ENCODE measurements around the gene TRABD2B. TPM values are rescaled to one million over a fixed set of nuclear protein-coding genes. Genes with fewer than 3 reads are reported as not detected.
A peak's percentile ranks its signal among the peaks of the same experiment; 100 is the strongest.

Gene TRABD2B
- total RNA-seq, 1 experiment from 2014 or later: not detected

DNA sequence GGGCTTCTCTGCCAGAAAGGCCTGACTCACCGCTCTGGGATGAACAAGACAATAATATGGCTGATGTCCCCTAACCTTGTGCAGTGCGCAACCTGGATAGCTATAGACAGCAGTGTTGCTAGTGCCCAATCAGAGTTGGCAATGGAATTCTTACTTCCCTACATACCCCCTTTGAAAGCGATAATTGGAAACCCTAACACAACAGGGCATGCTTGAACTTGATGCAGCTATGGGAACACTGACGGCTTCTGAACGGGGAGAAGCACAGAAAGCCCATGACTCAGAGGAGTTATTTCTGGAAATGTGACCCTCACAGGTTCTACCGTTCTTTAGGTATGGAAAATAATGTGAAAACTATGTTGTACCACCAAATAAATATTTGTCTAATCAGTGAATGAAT lies 200.6 kb downstream of the TRABD2B start:
- no peak for DNase-seq (ENCODE audit: low read depth)

DNA sequence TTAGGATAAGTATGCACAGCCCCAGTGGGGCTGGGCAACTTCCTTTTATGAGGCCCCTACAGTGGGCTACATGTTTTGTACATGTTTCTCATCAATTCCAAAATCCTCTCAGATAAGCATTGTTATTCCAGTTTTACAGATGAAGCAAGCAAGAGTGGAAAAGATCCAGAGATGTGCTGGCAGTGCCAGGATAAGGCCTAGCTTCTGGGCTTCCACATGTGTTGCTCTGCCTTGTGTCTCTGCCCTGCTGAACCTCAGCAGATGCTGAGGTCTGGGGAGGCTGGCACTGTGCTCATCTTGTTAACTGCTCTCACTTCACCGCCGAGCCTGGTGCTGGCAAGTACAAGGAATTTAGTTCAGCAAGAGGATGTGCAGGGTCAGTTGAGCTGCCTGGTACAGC lies 202.1 kb downstream of the TRABD2B start:
- DNase-seq (ENCODE audit: low read depth): no peak

DNA sequence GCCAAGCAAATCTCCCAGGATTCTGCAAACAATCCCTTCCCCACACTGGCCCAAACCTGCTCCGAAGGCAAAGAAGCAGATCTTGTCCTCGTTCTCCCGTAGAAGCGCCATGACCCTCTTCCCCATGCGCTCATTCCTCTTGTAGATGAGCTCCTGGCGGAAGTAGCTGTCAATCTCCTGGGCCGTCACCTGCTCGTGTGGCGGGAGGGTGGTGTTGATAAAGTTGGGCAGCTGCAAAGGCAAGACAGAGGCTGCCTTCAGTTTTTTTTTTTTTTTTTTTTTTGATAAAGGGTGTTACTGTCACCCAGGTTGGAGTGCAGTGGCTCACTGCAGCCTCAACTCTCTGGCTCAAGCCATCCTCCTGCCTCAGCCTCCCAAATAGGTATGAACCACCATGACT lies 202.7 kb downstream of the TRABD2B start:
- no peak for DNase-seq (ENCODE audit: low read depth)

DNA sequence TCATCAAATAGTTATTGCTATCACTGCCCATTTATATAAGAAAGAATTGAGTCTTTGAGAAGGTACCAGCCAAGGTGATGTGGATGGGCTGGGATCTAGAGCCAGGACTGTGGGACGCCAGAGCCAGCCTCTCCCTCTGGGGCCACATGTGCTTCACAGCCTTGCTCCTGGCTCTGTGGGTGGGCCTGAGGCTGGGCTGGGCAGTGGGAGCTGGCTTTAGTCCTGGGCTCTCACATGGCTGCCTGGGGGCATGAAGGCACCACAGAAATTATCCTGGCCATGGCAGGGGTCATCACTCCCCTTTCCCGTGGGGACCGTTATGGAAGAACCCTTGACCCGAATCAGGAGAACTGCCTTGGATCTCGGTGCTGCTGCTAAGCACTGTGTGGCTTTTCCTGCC lies 203.1 kb downstream of the TRABD2B start:
- DNase-seq (ENCODE audit: low read depth): no peak

DNA sequence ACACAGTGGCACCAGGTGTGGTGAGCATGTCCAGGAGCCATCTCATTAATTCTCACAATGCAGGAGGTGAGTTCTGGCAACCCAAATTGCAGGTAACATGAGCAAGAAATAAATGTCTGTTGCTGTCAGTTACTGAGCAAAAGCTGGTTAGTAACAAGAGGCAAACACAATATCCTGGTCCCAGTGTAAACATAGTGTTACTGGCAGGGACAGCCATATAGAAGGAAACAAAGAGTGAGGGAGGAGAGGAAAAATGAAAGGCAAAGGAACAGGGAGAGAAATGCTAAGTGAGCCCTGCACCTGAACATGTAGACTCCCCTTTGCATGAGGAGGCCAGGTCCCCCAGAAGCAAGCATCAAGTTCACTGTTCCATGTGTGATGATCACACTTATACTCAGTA lies 203.6 kb downstream of the TRABD2B start:
- DNase-seq (ENCODE audit: low read depth): no peak

DNA sequence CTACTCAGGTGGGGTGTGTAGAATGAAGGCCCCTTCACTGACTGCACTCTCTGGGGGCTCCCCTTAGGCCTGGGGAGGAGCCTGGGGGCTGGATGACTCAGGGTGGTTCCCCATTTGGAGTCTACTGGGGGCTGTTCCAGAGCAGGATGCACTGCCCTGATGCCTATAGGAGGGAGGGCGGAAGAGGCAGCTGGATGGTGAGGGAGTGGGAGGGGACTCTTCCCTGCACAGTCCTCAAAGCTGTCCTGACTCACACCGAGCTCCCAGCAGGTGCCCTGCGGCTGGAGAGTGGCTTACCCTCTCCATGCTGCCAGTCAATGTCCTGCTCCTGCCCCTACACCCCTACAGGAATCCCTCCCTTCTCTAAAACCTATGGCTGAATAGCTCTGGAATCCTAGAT lies 204.4 kb downstream of the TRABD2B start:
- DNase-seq (ENCODE audit: low read depth): peak; percentile 5

DNA sequence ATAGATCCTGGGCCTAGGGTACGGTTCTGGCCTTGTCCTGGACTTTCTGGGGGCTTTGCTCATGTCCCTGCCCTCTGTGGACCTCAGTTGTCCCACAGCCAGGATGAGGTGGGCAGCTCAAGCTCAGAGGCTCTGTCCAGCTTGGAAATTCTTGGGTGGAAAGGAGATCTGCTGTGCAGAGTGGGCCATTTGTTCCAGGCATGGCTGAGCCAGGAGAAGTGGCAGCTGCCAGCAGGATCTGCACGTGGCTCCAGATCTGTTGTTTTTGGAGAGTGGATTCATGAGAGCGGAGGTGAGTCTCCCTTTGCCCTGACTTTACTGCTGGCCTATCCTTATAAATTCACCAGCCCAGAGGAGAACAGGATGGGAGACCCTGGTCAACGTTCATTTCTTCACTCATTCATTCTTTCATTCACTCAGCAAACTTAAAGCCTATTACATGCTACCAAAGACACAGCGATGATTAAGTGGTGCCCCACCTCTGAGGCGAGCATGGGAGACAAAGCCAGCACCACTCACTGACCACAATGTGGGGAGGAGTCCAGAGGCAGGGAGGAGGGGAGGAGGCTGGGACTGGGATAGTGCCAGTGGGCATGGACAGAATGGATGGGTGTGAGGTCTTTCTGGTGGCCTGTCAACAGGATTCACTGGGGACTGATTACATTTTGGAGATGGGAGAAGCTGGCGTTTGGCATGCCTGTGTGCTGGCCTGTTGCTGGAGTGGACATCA lies 205.1 kb downstream of the TRABD2B start:
- DNase-seq (ENCODE audit: low read depth): peak; percentile 14

DNA sequence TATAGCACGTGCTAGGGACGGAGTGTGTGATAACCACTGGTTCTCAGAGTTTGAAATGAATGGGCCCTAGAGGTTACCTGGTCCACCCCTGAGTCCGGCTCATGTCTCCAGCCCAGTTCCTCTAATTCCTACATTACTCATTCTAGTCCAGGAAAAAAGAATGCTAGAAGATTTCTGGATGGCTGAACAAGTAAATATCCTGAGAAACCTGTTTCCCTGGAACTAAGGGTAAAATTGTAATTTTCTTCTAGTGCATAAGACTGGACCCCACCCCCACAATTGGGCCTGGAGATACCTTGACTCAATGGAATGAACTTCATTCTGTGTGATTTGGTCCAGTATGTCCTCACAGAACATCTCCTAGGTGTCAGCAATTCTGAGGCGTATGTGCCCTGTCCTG lies 208.4 kb downstream of the TRABD2B start:
- DNase-seq (ENCODE audit: low read depth): no peak

DNA sequence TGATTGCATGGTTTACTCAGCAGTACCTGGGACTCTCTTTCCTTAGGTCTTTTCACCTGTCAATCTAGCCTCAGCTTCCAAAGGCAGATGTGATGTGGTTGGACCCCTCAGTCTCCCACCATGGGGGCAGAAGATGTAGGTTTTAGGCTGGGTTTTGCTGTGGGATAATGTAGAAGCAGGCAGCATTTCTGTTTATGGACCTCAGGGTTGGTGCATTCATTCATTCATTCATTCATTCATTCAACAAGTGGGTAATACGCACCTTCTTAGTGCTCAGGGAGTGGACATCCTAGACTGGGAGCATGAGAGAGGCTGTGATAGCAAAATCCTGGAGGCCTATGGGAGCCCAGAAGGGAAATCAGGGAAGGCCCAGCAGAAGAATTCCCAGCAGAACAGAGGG lies 209.6 kb downstream of the TRABD2B start:
- no peak for DNase-seq (ENCODE audit: low read depth)

DNA sequence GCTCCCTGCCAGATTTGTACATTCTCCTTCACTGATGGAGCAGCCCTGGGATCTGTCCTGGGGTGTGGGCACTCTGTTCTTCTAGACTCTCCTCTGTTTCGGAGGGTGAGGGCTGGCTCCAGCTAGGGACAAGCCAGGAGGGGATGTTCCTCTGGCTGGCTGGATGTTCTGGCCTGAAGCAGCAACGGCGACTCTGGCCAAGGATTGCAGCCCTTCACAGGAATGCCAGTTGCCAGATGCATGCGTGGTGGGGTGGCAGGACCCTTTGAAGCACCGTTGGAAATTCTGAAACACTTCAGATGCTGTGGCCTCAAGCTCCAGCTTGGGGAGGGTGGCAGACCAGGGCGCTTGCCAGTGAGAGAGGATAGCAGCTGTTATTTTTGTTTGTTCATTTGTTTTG lies 210.9 kb downstream of the TRABD2B start:
- no peak for DNase-seq (ENCODE audit: low read depth)

DNA sequence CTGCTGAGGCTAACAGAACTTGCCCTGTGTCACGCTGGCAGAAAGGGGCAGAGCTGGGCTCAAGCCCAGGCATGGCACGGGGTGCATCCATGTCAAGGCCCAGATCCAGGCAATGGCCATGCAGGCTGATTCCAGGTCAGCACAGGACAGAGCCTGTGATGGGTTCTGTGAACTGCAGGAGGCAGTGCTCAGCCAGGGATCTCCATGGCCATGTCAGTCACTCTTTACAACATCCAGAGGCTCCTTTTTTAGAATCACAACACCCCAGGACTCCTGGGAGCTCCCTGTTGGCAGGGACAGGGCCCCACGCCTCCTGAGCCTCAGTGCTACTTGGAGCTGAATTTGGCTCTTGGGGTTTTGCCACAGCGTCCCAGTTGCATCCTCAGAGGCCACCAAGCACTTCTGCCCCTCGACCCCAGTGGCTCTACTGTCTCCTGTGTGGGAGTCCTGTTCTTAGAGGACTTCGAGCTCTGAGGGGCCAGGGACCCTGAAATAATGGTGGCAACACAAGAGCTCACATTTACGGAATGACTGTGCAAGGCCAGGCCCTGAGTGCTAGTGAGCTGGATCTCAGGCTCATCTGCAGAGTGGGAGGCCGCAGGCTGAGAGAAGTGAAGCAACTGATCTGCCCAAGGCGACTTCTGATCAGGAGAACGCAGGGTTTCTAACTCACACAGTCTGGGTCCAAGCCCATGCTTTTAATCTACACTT lies 211.5 kb downstream of the TRABD2B start:
- DNase-seq (ENCODE audit: low read depth): no peak

DNA sequence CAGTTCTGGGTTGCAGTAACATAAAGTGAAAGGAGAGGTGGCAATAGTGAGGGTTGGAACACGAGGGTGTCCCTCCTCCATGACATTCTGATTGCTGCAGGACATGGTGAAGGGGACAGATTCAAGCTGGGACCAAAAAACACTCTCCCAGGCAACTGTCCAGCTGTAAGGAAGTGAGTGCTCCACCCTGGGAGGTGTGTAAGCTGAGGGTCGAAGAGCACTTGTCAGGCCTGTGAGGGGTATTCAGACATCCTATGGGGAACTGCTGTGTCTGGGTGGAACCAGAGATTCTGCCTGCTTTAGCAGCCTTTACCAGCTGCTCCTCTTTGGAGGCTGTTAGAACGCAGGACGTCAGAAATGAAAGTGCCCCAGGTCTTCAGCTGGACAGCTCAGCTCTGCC lies 212.1 kb downstream of the TRABD2B start:
- DNase-seq (ENCODE audit: low read depth): no peak

DNA sequence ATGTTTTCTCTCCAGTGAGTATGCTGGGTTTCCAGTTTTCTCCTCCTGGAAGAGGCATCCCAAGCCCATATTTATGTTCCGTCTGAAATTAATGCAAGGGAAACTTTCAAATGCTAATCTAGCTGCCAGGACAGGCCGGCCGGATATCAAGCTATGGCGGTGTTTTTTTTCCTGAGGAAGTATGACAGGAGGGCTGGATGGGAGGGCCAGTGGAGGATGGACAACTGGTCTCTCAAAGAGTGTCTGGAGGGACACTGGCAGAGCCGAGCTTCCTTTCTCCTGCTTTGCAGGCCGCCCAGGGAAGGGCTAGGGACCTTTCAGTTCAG lies 212.7 kb downstream of the TRABD2B start:
- DNase-seq (ENCODE audit: low read depth): no peak

DNA sequence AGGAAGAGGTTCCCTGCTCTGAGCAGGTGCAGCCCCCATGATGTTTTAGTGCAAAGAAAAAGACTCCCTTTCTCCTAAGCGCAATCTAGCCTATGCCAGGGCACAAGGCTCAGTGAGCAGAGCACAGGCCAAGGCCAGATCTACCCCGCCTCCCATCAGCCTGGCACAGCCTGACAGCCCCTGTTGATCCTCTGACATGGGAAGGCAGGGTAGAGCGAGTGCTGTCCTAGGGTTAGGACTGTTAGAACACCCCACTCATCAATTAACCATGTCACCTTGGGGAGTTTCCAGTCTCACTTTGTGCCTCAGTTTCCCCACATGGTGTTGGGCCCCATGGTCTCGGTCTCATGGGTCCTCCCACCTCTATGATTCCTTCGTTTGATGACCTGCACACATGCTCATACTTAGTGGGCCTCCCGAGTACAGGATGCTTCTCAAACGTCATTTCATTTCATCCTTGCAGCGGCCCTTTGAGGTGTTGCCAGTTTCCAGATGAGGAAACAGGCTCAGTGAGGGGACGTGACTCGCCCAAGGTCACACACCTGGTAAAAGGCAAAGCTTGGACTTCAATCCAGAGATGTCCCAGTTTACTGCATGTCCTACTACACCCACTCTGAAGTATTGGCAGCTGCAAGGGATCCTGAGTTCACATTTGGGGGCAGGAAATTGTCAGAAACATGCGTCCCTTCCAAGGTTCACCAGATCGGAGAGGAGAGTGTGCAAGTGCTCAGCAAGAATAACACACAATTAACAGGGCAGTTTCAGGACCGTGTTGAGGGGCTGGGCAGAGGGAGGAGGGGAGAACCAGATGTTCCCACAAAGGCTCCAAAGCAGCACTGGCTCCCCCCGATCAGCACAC lies 213.3 kb downstream of the TRABD2B start:
- no peak for DNase-seq (ENCODE audit: low read depth)

DNA sequence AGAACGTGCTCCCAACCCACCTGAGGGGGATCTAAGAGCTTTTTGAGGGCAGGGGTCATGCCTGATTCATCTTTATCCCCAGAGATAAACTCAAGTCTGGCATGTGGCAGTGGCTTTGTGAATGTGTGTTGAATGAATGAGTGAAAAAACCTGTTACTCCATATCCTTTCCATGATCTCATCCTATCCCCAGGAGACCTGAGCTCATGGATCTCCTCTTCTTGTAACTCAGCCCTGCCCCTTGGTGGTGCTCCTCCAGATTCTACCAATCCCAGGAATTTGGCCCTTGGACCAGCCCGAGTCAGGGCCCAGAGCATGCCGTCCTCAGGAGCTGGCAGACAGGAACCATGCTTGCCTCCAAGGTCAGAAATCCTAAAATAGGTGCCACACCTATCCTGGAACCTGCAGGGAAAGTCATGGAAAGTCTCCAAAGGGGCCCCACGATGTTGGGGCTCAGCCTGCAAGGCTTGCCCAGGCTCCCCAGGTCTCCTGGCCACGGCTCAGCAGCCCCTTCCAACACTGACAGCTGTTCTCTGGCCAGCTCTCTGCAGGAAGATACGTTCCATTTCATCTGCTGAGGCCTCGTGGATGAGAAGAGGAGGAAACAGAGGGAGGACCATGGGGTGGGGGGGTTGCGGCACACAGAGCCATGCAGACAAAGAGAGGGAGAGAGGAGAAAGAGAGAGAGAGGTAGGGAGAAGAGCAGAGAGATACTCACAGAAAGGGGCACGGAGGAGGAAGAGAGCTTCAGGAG lies 214.6 kb downstream of the TRABD2B start:
- DNase-seq (ENCODE audit: low read depth): no peak

DNA sequence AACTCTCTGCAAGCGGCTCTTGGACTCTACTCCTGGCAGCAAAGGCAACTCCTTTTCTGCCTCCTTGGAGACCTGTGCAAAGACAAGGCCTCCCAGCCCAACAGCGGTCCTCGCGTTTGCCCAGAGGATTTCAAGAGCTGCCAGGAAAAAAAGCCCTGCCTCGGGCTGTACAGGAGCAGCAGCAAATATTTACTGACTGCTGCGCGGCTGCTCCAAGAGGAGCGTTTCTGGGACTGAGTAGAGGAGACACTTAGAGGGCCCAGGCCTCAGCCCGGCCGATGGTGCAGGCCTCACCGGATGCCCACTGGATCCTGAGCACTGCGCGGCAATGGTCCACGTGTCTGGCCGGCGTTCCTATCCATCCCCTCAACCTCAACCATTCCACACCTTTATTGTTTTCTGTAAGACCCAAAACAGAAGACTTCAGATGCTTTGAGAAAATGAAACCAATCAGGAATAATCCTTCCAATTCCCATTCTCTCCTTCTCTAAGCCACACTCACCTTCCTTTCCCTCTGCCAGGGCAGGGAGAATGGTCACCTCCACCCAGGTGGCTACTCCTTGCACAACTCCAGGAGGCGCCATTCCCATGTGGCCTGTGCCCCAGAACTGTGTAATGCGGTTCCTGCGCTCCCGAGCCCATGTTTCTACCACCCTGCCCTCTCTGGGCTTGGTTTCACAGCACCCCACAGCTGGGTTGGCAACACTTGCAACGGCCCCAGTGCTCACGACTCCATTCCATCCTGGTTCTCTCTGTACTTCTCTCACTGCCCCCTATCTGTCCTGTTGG lies 215.8 kb downstream of the TRABD2B start:
- no peak for DNase-seq (ENCODE audit: low read depth)

DNA sequence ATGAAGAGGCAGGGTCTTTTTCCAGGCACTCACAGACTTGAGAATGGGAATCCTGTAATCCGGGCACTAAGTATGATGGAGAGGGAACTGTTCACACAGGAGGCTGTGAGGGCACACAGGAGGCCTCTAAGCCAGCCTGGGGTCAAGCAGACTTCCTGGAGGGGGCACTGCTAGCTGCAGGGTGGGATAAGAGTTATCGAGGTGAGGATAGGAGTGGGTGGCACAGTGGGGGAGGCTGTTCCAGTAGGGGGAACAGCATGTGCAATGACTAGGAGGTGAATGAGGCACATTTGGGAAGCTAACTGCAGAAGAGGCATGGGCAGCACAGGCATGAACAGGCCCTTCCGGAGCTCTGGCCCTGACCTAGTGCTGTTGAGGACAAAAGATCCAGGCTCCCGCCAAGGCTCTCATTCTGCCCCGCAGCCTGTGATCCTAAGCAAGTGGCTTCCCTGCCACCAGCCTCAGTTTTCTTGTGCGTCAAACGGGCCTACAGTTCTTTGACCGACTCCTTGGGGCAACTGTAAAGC lies 216.7 kb downstream of the TRABD2B start:
- no peak for DNase-seq (ENCODE audit: low read depth)

DNA sequence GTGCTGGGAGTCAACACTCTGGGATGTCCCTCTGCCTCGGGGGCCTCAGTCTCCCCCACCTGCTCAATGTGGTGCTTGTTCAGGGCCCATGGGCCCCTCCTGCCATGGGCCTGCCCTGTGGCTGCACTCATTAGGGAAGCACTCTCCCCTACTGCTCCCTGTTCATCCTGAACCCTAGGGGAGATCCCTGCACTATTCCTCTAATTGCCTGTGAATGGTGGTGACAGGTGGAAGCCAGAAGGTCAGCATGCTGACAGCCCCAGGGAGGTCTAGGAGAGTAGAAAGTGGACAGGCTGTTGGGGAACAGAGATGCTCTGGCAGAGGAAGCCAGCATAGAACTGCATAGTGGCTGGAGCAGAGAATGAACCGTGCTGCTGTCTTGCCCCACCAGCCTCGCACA lies 217.6 kb downstream of the TRABD2B start:
- DNase-seq (ENCODE audit: low read depth): no peak

DNA sequence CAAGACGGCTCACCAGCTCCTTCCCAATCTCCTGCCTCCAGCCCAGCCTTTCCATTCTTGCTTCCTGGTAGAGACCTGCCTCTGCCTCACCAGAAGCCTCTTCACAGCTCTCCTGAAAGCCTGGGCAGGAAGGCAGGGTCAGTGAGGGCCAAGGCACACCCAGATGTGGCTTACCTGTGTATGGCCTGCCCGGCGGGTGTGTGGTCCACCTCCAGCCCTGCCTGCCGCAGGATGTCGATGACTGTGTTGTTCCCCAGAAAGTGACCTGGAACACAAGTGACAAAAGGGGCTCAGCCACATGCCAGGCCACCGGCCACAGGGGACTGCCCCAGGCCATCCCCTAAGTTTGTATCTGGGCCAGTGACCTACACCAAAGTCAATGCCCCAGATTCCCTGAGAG lies 218.9 kb downstream of the TRABD2B start:
- DNase-seq (ENCODE audit: low read depth): no peak

DNA sequence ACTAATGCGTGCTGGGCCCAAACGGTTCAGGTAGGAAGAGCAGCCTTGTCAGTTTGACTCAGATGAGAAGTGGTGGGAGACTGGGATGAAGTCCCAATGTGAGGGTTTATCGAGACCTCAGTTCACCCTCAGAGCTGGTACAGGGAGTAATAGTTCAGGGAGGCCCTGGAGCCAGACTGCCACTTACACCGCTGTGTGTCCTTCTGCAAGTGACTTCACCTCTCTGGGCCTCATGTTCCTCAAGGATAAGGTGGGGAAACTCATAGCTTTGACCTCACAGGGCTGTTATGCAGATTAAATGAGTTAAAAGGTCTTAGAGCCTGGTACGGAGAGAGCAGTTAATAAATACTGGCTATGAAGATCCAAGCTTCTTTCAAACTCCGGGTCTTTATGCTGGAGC lies 219.9 kb downstream of the TRABD2B start:
- no peak for DNase-seq (ENCODE audit: low read depth)

DNA sequence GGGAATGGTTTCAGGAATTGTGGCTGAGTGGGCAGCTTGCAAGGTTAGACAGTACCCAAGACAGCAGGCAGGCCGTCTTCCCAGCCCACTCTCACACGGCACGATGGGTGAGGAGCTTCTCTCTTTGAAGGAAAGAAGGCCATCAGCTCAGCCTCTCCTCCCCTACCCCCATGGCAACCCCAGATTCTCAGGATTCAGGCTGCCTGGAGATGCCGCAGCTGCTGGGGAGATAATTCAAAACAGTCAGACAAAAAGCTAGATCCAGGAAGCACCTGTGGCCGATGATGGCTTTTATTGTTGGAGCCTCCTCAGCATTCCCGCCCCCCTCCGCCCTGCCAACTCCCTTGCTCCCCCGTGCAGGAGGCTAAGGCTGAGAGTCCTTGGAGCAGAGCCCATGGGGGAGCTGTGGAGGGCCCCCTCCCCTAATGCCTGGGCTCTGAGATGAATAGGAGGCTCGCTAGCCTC lies 220.5 kb downstream of the TRABD2B start:
- no peak for DNase-seq (ENCODE audit: low read depth)
